GM19463 (cell line): Measurements from ENCODE around the gene TMEM151A.
"Not testable (repeated sequence)": the region's sequence is repeated elsewhere in the genome, so short reads cannot be mapped to it uniquely, and the experiment has no call there.

Experiments used
- ATAC-seq: cut with Tn5 transposase; IDR thresholded peaks from one replicate; pipeline ENCODE4 v1.9.1; 2021; ENCODE audit warnings: mild to moderate bottlenecking, moderate library complexity; ENCODE audit not compliant: unreplicated experiment

Gene TMEM151A

GRCh38 chr11:66291706-66292542, at the start of gene TMEM151A:
TMEM151A (plus strand) TSS chr11:66291894; CDS start chr11:66292014, 120 bp downstream.
- no peak for ATAC-seq

GRCh38 chr11:66242095-66242765, 49.5 kb upstream of the TMEM151A start:
- ATAC-seq: no peak

- no peak for ATAC-seq
Measured at GRCh38 chr11:66243782-66244535, 47.7 kb upstream of the TMEM151A start.

DNA sequence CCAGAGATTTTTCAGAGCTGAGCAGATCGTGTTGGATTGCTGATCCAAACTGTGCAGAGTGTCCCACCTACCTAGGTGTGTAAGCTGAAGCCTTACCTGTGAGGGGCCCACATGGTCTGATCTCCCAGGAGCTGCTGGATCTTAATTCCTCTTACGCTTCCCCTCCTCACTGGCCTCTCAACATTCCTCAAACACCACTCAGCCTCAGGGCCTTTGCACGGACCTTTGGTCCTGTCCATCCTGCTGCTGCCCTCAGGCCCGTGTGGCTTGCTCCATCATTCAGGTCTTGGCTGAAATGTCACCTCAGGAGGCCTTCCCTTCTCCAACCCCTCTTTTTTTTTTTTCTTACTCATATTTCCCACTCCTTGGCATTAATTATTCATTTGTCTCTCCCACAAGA, 44.4 kb upstream of the TMEM151A start:
- ATAC-seq: no peak

GRCh38 chr11:66247801-66248200, 43.9 kb upstream of the TMEM151A start:
- ATAC-seq: no peak

DNA sequence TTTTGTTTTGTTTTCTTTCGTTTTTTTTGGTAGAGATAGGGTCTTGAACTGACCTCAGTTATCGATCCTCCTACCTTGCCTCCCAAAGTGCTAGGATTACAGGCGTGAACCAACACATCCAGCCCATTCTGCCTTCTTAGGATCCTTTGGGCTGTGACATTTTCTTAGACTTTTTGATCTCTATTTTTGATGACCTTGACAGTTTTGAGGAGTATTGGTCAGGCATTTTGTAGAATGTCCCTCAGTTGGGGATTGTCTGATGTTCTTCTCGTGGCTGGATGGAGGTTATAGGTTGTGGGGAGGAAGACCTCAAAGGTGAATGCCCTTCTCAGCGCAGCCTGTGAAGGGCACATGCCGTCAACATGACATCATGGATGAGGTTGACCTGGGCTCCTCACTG, 42.8 kb upstream of the TMEM151A start:
- no peak for ATAC-seq

- no peak for ATAC-seq
Measured at GRCh38 chr11:66251809-66252208, 39.9 kb upstream of the TMEM151A start.

DNA sequence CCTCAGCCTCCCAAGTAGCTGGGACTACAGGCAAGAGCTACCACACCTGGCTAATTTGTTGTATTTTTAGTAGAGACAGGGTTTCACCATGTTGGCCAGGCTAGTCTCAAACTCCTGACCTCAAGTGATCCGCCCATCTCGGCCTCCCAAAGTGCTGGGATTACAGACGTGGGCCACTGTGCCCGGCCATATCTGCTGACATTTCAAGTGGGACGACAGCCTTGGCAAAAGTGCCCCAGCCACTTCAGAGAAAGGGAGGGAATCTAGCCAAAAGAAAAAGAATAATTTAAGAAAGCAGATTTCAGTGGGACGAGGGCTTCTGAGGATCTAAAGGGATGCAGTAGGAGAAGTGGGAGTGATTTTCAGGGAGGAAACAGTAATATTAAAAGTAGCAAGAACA, 38.6 kb upstream of the TMEM151A start:
- not testable (repeated sequence) for ATAC-seq

DNA sequence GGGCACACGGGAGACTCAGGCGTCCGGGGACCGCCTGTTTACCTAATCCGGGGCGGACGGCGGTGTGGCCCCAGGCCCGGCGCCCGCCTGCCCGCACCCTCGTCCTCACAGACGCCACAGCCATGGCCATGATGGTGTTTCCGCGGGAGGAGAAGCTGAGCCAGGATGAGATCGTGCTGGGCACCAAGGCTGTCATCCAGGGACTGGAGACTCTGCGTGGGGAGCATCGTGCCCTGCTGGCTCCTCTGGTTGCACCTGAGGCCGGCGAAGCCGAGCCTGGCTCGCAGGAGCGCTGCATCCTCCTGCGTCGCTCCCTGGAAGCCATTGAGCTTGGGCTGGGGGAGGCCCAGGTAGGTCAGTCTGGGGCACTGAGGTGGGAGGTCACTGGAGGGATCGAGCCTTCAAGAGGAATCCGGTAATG, 33.2 kb upstream of the TMEM151A start:
- ATAC-seq: no peak

- ATAC-seq: no peak
Measured at GRCh38 chr11:66259225-66259624, 32.5 kb upstream of the TMEM151A start.

- ATAC-seq: no peak
Measured at GRCh38 chr11:66259956-66260355, 31.7 kb upstream of the TMEM151A start.

GRCh38 chr11:66261578-66261977, 30.1 kb upstream of the TMEM151A start:
- ATAC-seq: no peak

- ATAC-seq: no peak
Measured at GRCh38 chr11:66262191-66262590, 29.5 kb upstream of the TMEM151A start.

GRCh38 chr11:66262696-66263095, 29.0 kb upstream of the TMEM151A start:
- no peak for ATAC-seq

- ATAC-seq: no peak
Measured at GRCh38 chr11:66263231-66263630, 28.5 kb upstream of the TMEM151A start.

DNA sequence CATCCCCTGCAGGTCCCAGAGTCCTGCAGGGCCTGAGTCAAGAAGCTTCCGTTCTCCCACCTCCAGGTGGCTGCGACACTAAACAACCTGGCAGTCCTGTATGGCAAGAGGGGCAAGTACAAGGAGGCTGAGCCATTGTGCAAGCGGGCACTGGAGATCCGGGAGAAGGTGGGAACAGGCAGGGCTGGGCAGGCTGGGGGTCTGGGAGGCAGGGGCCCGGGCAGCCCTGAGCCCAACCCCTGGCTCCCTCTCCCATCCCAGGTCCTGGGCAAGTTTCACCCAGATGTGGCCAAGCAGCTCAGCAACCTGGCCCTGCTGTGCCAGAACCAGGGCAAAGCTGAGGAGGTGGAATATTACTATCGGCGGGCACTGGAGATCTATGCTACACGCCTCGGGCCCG, 27.9 kb upstream of the TMEM151A start:
- no peak for ATAC-seq

GRCh38 chr11:66264383-66264782, 27.3 kb upstream of the TMEM151A start:
- ATAC-seq: no peak

DNA sequence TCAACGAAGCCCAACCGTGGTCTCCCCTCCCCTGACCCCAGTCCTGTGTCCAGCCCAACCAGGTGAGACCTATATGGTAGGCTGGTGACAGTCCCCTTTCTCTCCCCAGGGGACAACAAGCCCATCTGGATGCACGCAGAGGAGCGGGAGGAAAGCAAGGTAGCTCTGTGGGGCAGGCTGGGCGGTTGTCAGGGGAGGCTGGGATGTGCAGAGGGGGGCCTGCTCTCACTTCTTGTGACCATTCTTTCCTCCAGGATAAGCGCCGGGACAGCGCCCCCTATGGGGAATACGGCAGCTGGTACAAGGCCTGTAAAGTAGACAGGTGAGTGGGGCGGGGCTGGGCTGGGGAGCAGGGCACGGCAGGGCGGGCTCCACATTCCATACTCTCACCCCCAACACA, 26.8 kb upstream of the TMEM151A start:
- no peak for ATAC-seq

DNA sequence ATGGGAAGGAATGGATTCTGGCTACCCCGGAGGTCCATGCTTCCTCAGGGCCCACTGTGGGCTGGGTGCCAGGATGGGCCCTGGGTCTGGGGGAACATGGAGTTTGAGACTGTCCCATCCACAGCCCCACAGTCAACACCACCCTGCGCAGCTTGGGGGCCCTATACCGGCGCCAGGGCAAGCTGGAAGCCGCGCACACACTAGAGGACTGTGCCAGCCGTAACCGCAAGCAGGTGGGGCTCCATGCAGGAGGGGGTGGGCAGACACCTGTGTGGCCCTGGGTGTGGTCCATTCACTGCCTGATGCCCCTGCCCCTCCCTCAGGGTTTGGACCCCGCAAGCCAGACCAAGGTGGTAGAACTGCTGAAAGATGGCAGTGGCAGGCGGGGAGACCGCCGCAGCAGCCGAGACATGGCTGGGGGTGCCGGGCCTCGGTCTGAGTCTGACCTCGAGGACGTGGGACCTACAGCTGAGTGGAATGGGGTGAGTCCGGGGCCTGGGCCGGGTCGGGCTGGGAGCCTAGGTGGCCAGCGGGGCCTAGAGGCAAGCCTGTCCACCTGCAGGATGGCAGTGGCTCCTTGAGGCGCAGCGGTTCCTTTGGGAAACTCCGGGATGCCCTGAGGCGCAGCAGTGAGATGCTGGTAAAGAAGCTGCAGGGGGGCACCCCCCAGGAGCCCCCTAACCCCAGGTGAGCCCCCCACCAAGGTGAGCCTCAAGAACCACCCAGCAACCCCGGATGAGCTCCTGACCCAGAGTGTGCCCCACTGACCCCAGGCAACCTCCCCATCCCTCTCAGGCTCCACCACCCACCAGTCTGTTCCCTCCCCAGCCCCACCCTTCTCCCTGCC, 25.9 kb upstream of the TMEM151A start:
- ATAC-seq: no peak

DNA sequence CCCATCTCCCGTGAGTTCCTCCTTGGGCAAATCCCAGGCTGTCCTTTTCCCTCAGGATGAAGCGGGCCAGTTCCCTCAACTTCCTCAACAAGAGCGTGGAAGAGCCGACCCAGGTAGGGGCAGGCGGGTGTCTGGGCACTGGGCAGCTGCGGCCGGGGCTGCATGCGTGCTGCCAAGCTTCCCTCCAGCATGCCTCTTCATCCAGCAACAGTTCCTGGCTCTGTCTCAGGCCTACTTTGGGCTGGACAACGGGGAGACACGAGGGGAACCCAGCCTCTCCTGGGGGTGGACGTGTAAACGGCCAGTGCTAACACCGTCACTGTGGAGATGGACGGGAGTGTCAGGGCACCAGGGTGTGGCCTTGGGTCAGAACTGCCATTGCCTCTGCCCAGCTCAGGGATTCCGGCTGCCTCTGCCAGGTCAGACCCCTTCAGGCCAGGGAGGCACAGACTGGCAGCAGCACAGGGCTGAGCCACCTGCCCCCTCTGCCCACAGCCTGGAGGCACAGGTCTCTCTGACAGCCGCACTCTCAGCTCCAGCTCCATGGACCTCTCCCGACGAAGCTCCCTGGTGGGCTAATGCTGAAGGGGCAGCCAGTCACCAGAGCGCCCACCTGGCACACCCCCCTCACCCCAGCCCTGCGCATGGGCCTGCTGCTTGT, 25.2 kb upstream of the TMEM151A start:
- ATAC-seq: no peak
